K562 (cell line): ENCODE data around the gene BAD. TPM values are rescaled to one million over a fixed set of nuclear protein-coding genes. Genes with fewer than 3 reads are reported as not detected.

Experiments
- EP400 ChIP-seq: fragments of 450-650 bp; IDR thresholded peaks from 2 replicates; pipeline ENCODE4 v1.6.1; 2017; ENCODE audit warnings: antibody characterized with exemption, mild to moderate bottlenecking, moderate library complexity
- ETV6 ChIP-seq, 3 experiments: fragments of 150-350 bp in 1 of 3; sonication (generic) in 1 of 3; formaldehyde crosslinking in 1 of 3; IDR thresholded peaks; 2 replicates each; pipeline versions ENCODE4 v1.6.1 to v1.8.0; 2014 to 2022; ENCODE audit warnings: borderline replicate concordance in 2 of 3, low read depth in 2 of 3, antibody characterized with exemption in 1 of 3, low read length in 1 of 3, mild to moderate bottlenecking in 1 of 3, missing genetic modification reagents in 1 of 3
- FOXM1 ChIP-seq, 2 experiments: fragments of 450-650 bp in 1 of 2; sonication (generic) in 1 of 2; formaldehyde crosslinking in 1 of 2; IDR thresholded peaks; 2 replicates each; pipeline versions ENCODE4 v1.6.1 to v1.9.0; 2017 to 2022; ENCODE audit warnings: low read depth in 2 of 2, mild to moderate bottlenecking in 2 of 2, missing genetic modification reagents in 1 of 2, moderate library complexity in 1 of 2
- LARP7 ChIP-seq: fragments of 450-650 bp; IDR thresholded peaks from 2 replicates; pipeline ENCODE4 v1.6.1; 2016
- NFE2 ChIP-seq: IDR thresholded peaks from 2 replicates; pipeline ENCODE4 v1.6.1; 2014; ENCODE audit warnings: antibody characterized with exemption, low read depth
- NR1H2 ChIP-seq: sonication (generic); formaldehyde crosslinking; IDR thresholded peaks from 2 replicates; pipeline ENCODE4 v1.4.0; 2020; ENCODE audit warnings: mild to moderate bottlenecking, missing genetic modification reagents
- NR2C2 ChIP-seq, 2 experiments: fragments of 200-800 bp in 1 of 2; sonication (Bioruptor generic) in 1 of 2; sonication (generic) in 1 of 2; formaldehyde crosslinking in 1 of 2; IDR thresholded peaks; 2 replicates each; pipeline versions ENCODE4 v1.6.1 to v1.8.0; 2016 to 2022; ENCODE audit warnings: mild to moderate bottlenecking in 1 of 2, missing compliant biosample characterization in 1 of 2, missing genetic modification characterization in 1 of 2, missing genetic modification reagents in 1 of 2
- PHF20 ChIP-seq: fragments of 450-650 bp; IDR thresholded peaks from 2 replicates; pipeline ENCODE4 v1.6.1; 2018; ENCODE audit not compliant: partially characterized antibody
- POLR2G ChIP-seq: fragments of 200-400 bp; formaldehyde crosslinking; IDR thresholded peaks from 2 replicates; pipeline ENCODE4 v1.6.1; 2017; ENCODE audit warnings: low read depth, mild to moderate bottlenecking, antibody characterized with exemption, low read length, moderate library complexity
- SRF ChIP-seq, 2 experiments: fragments of 250-450, 450-650 bp in 1 of 2; sonication (Bioruptor Pico) in 1 of 2; sonication (generic) in 1 of 2; formaldehyde crosslinking; IDR thresholded peaks; 2 replicates each; pipeline versions ENCODE4 v1.5.0 to v1.5.1; 2020 to 2022; ENCODE audit warnings: mild to moderate bottlenecking in 1 of 2, missing genetic modification reagents in 1 of 2
- SUPT5H ChIP-seq: fragments of 450-650 bp; IDR thresholded peaks from 2 replicates; pipeline ENCODE4 v1.6.1; 2016
- TEAD1 ChIP-seq, 2 experiments: fragments of 450-650 bp in 1 of 2; sonication (generic) in 1 of 2; formaldehyde crosslinking; IDR thresholded peaks; 2 replicates each; pipeline versions ENCODE4 v1.4.0 to v1.8.0; 2020 to 2022; ENCODE audit warnings: mild to moderate bottlenecking in 2 of 2, missing genetic modification reagents in 1 of 2
- TRIM24 ChIP-seq, 2 experiments: fragments of 450-650 bp; IDR thresholded peaks; 2 replicates each; pipeline ENCODE4 v1.6.1; 2016
- ZBTB7A ChIP-seq: IDR thresholded peaks from 2 replicates; pipeline ENCODE4 v1.6.1; 2011; ENCODE audit warnings: low read depth, mild to moderate bottlenecking, low read length, moderate library complexity, borderline replicate concordance; ENCODE audit not compliant: control insufficient read depth
- ZFX ChIP-seq: sonication (generic); formaldehyde crosslinking; IDR thresholded peaks from 2 replicates; pipeline ENCODE4 v1.8.0; 2022; ENCODE audit warnings: mild to moderate bottlenecking, missing genetic modification reagents, moderate library complexity
- ZNF143 ChIP-seq: sonication (generic); formaldehyde crosslinking; IDR thresholded peaks from 2 replicates; pipeline ENCODE4 v1.9.0; 2022; ENCODE audit warnings: mild to moderate bottlenecking, missing genetic modification reagents
- ZNF24 ChIP-seq: fragments of 450-650 bp; IDR thresholded peaks from 2 replicates; pipeline ENCODE4 v1.6.1; 2016
- polyA plus RNA-seq, 8 experiments: library from polyadenylated mRNA; depleted of rRNA in 4 of 8; stranded (reverse) in 5 of 8; unstranded in 3 of 8; fragments of >200 nt; fragmentation: Nextera tagmentation in 2 of 8; fragmentation: Illumina TruSeq in 1 of 8; extraction: Ambion mirVana in 2 of 8; extraction: Trizol in 1 of 8; gene quantifications; 2 replicates each; pipeline versions ENCODE4 v1.2.1 to v1.2.3, GENCODE V29; 2011 to 2014; ENCODE audit warnings: inconsistent platforms in 1 of 8, missing spikeins in 1 of 8
- total RNA-seq, 7 experiments: library from RNA; depleted of rRNA in 6 of 7; stranded (reverse); fragments of >200 nt in 6 of 7; fragmentation: Illumina TruSeq in 2 of 7; extraction: Trizol in 2 of 7; gene quantifications; 2 replicates each; pipeline versions ENCODE4 v1.2.1 to v1.2.3, GENCODE V29; 2011 to 2021; ENCODE audit warnings: low replicate concordance in 1 of 7
- TF ChIP-seq, protein P1 (sequence below): fragments of 250-450 bp; sonication (Bioruptor Pico); IDR thresholded peaks from 2 replicates; pipeline ENCODE4 v1.5.0; 2021
- TF ChIP-seq, protein P2 (sequence below), 2 experiments: fragments of 450-650 bp in 1 of 2; sonication (generic) in 1 of 2; formaldehyde crosslinking in 1 of 2; IDR thresholded peaks in 1 of 2; conservative IDR thresholded peaks in 1 of 2; 2 replicates each; pipeline versions ENCODE4 v1.6.1 to v1.8.1; 2016 to 2023; ENCODE audit warnings: mild to moderate bottlenecking in 2 of 2, moderate library complexity in 2 of 2, inconsistent platforms in 1 of 2, missing genetic modification reagents in 1 of 2
- TF ChIP-seq, protein P3 (sequence below): fragments of 450-650 bp; IDR thresholded peaks from 2 replicates; pipeline ENCODE4 v1.6.1; 2014; ENCODE audit warnings: low read depth, mild to moderate bottlenecking, moderate library complexity, borderline replicate concordance
- TF ChIP-seq, protein P4 (sequence below): IDR thresholded peaks from 2 replicates; pipeline ENCODE4 v1.6.1; 2011; ENCODE audit not compliant: insufficient read length; ENCODE audit errors: extremely low read depth

BAD gene
- total and polyA plus RNA-seq, 9 of the 15 experiments (the other 6 are each of a cell fraction or from before 2014, with no cell fraction given), result 0.61 to 45.6 (median 11.8) TPM

DNA sequence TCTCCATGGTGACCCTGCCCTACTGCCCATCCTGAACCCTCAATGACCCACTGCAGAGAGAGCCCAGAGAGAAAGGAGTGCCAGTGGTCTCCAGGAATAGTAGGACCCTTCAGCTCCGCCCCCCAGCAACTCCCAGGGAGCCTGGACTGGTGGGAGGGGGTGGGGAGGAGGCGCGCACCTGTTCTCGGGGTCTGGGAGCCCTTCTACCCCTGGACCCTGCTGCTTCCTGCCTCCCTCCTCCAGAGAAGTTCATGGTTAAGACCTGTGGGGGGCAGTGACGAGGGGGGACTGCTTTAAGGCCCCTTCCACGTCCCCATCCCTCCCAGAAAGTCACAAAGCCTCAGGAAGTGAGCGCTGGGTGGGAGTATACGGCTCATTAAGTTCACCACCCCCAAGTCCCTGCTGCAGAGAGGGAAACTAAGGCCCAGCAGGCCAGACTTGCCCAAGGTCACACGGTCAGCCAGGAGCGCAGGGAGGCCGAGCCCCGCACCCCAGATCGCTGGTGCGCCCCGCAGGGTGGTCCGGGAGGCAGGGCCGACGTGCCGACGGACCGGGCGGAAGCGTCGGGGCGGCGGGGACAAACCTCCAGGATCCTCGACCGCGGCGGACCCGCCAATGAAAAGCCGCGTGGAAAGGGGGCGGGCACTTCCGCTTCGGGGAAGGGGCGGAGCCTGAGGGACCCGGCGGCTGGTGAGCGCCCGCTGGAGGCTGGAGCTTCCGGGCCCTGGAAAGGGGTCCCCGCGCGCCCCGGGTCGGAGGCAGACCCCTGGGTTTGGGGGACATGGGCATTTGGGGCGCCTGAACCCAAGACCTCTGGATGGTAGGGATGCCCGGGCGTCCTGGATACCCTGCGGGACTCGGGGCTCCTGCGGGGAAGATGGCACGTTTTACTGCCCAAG is 58.6 kb downstream of the BAD start, which contains the start of the genes NUDT22 and TRPT1 (continued):
- TF ChIP-seq ETV6 (IDR thresholded peaks at IDR 0.05; ENCODE audit: borderline replicate concordance in 1 of 2, low read depth in 2 of 2, low read length in 1 of 2) (peak in 1 of 2 experiments; percentile 45; a peak in 1 of 4 replicates), ETV6 (CRISPR knock-in tag; IDR thresholded peaks at IDR 0.05; ENCODE audit: borderline replicate concordance) (no peak), POLR2G (peak; percentile 87), PHF20 (peak; percentile 39), ZNF143 (CRISPR knock-in tag) (0 out of 2 replicates have a peak, but pooled peaks have one; percentile 38), LARP7 (0 out of 2 replicates have a peak, but pooled peaks have one; percentile 35), EP400 (peak; percentile 80), SUPT5H (peak; percentile 80), ZNF24 (peak; percentile 29; the same call in 1 of the 2 replicates), ZFX (CRISPR knock-in tag) (peak; percentile 67), NR2C2 (CRISPR knock-in tag; IDR thresholded peaks at IDR 0.05) (no peak), NR2C2 (tag; IDR thresholded peaks at IDR 0.05) (peak; percentile 61), ZBTB7A (peak; percentile 90), SRF (CRISPR knock-in tag; IDR thresholded peaks at IDR 0.05) (no peak; a peak in 1 of 4 replicates), FOXM1 (IDR thresholded peaks at IDR 0.05; ENCODE audit: low read depth) (no peak), FOXM1 (CRISPR knock-in tag; IDR thresholded peaks at IDR 0.05; ENCODE audit: low read depth) (0 out of 2 replicates have a peak, but pooled peaks have one; percentile 76), NFE2 (no peak), NR1H2 (CRISPR knock-in tag) (0 out of 2 replicates have a peak, but pooled peaks have one; percentile 66), TEAD1 (CRISPR knock-in tag; IDR thresholded peaks at IDR 0.05) (peak in 1 of 2 experiments; percentile 45; a peak in 1 of 4 replicates), TRIM24 (IDR thresholded peaks at IDR 0.05) (peak in 1 of 2 experiments; percentile 65; a peak in 1 of 4 replicates)
- TF ChIP-seq, protein P1, sequence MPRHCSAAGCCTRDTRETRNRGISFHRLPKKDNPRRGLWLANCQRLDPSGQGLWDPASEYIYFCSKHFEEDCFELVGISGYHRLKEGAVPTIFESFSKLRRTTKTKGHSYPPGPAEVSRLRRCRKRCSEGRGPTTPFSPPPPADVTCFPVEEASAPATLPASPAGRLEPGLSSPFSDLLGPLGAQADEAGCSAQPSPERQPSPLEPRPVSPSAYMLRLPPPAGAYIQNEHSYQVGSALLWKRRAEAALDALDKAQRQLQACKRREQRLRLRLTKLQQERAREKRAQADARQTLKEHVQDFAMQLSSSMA, result peak; percentile 17; the same call in 1 of the 2 replicates
- TF ChIP-seq, protein P2, sequence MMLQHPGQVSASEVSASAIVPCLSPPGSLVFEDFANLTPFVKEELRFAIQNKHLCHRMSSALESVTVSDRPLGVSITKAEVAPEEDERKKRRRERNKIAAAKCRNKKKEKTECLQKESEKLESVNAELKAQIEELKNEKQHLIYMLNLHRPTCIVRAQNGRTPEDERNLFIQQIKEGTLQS (IDR thresholded peaks at IDR 0.05), result no peak
- TF ChIP-seq, protein P2 (CRISPR knock-in tag; conservative IDR thresholded peaks at IDR 0.05), result 0 out of 2 replicates have a peak, but pooled peaks have one; percentile 24
- TF ChIP-seq, protein P3, sequence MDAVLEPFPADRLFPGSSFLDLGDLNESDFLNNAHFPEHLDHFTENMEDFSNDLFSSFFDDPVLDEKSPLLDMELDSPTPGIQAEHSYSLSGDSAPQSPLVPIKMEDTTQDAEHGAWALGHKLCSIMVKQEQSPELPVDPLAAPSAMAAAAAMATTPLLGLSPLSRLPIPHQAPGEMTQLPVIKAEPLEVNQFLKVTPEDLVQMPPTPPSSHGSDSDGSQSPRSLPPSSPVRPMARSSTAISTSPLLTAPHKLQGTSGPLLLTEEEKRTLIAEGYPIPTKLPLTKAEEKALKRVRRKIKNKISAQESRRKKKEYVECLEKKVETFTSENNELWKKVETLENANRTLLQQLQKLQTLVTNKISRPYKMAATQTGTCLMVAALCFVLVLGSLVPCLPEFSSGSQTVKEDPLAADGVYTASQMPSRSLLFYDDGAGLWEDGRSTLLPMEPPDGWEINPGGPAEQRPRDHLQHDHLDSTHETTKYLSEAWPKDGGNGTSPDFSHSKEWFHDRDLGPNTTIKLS, result peak; percentile 65; the same call in 1 of the 2 replicates
- TF ChIP-seq, protein P4, sequence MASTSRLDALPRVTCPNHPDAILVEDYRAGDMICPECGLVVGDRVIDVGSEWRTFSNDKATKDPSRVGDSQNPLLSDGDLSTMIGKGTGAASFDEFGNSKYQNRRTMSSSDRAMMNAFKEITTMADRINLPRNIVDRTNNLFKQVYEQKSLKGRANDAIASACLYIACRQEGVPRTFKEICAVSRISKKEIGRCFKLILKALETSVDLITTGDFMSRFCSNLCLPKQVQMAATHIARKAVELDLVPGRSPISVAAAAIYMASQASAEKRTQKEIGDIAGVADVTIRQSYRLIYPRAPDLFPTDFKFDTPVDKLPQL, result no peak
